ENCODE results near the gene ZNF592. TPM values are rescaled to one million over a fixed set of nuclear protein-coding genes. Genes with fewer than 3 reads are reported as not detected.
A peak's percentile ranks its signal among the peaks of the same experiment; 100 is the strongest.

ZNF592 gene
- total RNA-seq (10 to 100 TPM in 3 of 5 donors, 1 to 10 TPM in 2; 9.7 to 36.8 (median 19.0) TPM), polyA plus RNA-seq (1 to 10 TPM; 3.8 to 5.8 (median 5.0) TPM)
- long read RNA-seq, donor 1 = 0 reads
- long read RNA-seq, donor 2 = 0 reads
- long read RNA-seq, donor 3 = 0 reads
- long read RNA-seq, donor 4 = 0 reads
- long read RNA-seq, donor 5, full-length matches to known transcripts = 1 of 6 reads
- long read RNA-seq, donor 5, partial matches to known transcripts = 0 of 6 reads
- long read RNA-seq, donor 5, other reads (novel, unspliced or antisense) = 5 of 6 reads
- long read RNA-seq, donor 6, full-length matches to known transcripts = 2 of 27 reads
- long read RNA-seq, donor 6, partial matches to known transcripts = 25 of 27 reads
- long read RNA-seq, donor 6, other reads (novel, unspliced or antisense) = 0 of 27 reads
- long read RNA-seq, donor 7, full-length matches to known transcripts = 2 of 18 reads
- long read RNA-seq, donor 7, partial matches to known transcripts = 16 of 18 reads
- long read RNA-seq, donor 7, other reads (novel, unspliced or antisense) = 0 of 18 reads
- long read RNA-seq, donor 8, full-length matches to known transcripts = 1 of 1 reads
- long read RNA-seq, donor 8, partial matches to known transcripts = 0 of 1 reads
- long read RNA-seq, donor 8, other reads (novel, unspliced or antisense) = 0 of 1 reads
- long read RNA-seq, donor 9 = 0 reads
- long read RNA-seq, donor 10, full-length matches to known transcripts = 1 of 1 reads
- long read RNA-seq, donor 10, partial matches to known transcripts = 0 of 1 reads
- long read RNA-seq, donor 10, other reads (novel, unspliced or antisense) = 0 of 1 reads

DNA sequence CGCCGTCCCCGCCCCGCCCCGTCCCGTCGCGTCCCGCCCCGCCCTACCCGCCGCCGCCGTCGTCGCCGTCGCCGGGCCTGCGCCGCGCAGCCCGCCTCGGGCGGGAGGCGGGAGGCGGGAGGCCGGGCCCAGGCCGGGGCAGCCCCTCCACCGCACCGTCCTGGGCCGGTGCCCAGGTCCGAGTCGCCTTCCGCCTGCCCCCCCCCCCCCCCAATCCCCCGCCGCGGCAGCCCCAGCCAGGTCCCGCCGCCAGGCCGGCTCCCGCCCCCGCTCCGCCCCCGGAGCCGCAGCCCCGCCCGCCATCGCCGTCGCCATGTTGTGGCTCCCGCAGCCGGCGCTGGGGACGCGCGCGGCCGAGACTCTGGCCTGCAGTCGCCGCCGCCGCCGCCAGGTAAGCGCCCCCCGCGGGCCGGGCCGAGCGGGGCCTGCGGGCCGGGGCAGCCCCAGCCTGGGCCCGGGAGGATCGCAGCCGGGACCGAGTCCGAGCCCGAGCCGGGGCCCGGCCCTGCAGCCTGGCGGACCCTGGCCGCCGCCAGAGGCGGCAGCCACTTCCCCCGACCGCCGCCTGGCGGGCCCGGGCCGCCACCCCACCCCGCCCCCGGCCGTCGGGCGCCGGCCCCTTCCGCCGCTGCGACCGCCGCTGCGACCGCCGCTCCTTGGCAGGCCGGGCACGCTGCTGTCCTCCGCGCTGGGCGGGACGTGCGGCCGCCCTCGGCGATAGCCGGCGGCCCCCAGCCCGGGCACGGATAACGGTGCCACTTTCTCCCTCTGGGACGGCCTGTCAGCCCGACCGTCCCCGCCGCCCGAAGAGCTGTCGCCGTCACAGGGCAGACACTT lies at the start of gene ZNF592:
ZNF592 (plus strand) TSS at position 319 of the 837 bp plus-strand sequence. CDS start 34,084 bp downstream, outside the sequence.
- TF ChIP-seq, protein P1, sequence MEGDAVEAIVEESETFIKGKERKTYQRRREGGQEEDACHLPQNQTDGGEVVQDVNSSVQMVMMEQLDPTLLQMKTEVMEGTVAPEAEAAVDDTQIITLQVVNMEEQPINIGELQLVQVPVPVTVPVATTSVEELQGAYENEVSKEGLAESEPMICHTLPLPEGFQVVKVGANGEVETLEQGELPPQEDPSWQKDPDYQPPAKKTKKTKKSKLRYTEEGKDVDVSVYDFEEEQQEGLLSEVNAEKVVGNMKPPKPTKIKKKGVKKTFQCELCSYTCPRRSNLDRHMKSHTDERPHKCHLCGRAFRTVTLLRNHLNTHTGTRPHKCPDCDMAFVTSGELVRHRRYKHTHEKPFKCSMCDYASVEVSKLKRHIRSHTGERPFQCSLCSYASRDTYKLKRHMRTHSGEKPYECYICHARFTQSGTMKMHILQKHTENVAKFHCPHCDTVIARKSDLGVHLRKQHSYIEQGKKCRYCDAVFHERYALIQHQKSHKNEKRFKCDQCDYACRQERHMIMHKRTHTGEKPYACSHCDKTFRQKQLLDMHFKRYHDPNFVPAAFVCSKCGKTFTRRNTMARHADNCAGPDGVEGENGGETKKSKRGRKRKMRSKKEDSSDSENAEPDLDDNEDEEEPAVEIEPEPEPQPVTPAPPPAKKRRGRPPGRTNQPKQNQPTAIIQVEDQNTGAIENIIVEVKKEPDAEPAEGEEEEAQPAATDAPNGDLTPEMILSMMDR (IDR thresholded peaks at IDR 0.05) = peak in 1 of 7 experiments; percentile 76
- no peak for TF ChIP-seq EP300 (IDR thresholded peaks at IDR 0.05)
- peak in 2 of 3 donors; percentile 3 to 32 for TF ChIP-seq POLR2AphosphoS5 (IDR thresholded peaks at IDR 0.05)
- H3K27me3 ChIP-seq = no peaks in the 10 kb centered on the region
- H3K27ac ChIP-seq = peak within 1 kb of the TSS; percentile 99 to 100 (median 100)
- peak within 1 kb of the TSS; percentile 82 to 97 (median 92) for H3K4me3 ChIP-seq
- H3K9me3 ChIP-seq = no peaks in the 10 kb centered on the region
- peak; percentile 89 to 95 for DNase-seq
- 1% methylated on average over 13 to 126 of the region's 127 CpGs for WGBS, 5 donors
- H3K4me1 ChIP-seq = peaks cover 33 to 71% (median 64%) of the 10 kb centered on the region in 4 donors
- no peaks in the 10 kb centered on the region for H3K36me3 ChIP-seq
- intact Hi-C loops (cut with DNase I; ENCODE audit: low total_unique reads) = no loop called here

DNA sequence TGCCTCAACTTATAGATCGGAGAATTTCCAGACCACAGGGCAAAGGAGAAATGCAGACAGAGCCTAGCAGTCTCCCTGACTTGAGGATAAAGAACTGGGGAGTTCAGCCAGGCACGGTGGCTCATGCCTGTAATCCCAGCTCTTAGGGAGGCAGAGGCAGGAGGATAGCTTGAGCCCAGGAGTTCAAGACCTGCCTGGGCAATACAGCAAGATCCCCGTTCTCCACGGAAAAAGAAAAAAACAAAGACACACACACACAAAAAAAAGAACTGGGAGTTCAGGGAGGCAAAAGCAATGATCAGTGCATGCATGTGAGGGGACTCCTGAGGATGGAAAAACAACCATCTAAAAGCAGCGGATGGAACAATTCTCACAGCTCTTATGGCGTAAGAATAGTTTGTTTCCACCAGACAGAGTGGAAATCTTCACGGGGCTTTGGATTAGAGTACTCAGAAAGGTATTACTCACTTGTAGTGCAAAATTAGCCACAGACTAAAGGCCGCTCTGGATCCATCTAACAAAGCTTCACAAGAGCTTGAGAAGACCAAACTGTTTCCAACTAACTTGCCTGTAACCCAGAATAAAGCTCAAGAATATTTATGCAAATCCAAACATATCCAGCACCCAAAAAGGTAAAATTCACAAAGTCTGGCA lies 48.7 kb upstream of the ZNF592 start:
- H3K4me1 ChIP-seq = peaks cover 13 to 66% (median 45%) of the 10 kb centered on the region in 4 donors
- H3K36me3 ChIP-seq = no peaks in the 10 kb centered on the region
- H3K27ac ChIP-seq = no peak overlapping the region
- no peaks in the 10 kb centered on the region for H3K9me3 ChIP-seq
- no peak for TF ChIP-seq EP300 (IDR thresholded peaks at IDR 0.05)
- no peak for DNase-seq
- 85 to 92% (median 88%) methylated on average over 8 of the region's 8 CpGs for WGBS, 5 donors
- no peak overlapping the region for H3K4me3 ChIP-seq
- H3K27me3 ChIP-seq = no peaks in the 10 kb centered on the region
- intact Hi-C loops (cut with DNase I; ENCODE audit: low total_unique reads) = no loop called here

DNA sequence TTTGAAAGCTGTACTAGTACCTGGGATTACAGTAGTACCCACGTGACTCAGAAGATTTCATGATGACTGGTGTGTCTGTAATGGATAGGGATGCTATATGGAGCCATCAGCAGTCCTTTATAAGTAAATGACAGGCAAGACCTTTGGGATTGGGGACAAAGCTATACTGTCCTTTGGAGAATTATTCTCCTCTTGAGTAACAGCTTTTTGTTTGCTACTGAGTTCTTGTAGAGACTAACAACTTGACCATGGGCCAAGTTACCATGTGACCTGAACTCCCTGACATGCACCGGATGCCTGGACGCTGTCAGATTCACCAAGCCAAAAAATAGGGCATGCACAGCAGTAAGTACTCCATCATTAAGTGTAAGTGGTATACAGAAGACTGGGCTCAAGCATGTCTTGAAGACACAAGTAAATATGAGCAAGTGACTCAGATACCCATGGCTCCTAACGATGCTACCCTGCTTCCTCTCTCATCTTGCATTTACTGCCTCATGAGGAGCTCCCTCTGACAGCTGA lies 45.4 kb upstream of the ZNF592 start:
- peak overlapping the region in 2 of 5 donors; percentile 17 to 46 for H3K27ac ChIP-seq
- WGBS, 5 donors = 26 to 52% (median 35%) methylated on average over 4 of the region's 4 CpGs
- H3K36me3 ChIP-seq = no peaks in the 10 kb centered on the region
- no peak overlapping the region for H3K4me3 ChIP-seq
- intact Hi-C loops (cut with DNase I; ENCODE audit: low total_unique reads) = no loop called here
- peaks cover 13 to 68% (median 35%) of the 10 kb centered on the region in 4 donors for H3K4me1 ChIP-seq
- DNase-seq = peak; percentile 36 to 65
- peak in 1 of 3 donors; percentile 53 for TF ChIP-seq POLR2AphosphoS5 (IDR thresholded peaks at IDR 0.05)
- TF ChIP-seq, protein P1 (IDR thresholded peaks at IDR 0.05) = no peak
- no peaks in the 10 kb centered on the region for H3K9me3 ChIP-seq
- no peaks in the 10 kb centered on the region for H3K27me3 ChIP-seq

DNA sequence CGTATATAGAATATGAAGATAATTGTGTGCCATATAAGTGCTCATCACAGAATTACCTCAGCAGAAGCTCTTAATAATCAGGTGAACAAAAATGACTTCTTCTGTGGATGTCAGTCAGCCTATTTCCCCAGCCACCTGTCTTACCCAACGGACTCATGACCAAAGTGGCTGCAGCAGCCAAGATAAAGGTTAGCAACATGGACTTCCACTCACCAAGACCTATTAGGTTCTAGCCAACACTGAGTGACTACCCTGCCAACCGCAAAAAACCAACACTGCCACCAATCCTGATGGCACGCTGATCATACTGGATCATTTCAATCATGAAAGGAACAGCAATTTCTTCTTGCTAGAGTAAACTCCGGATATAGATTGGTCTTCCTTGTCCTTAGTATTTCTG lies 44.6 kb upstream of the ZNF592 start:
- no peak for DNase-seq

More for the DNA sequence above, 44.6 kb upstream of the ZNF592 start:
- Histone ChIP-seq H3K36me3 (peaks cover 0 to 4% (median 0%) of the 10 kb centered on the region in 4 donors), H3K27me3 (no peaks in the 10 kb centered on the region), H3K4me3 (no peak overlapping the region), H3K4me1 (peaks cover 13 to 62% (median 29%) of the 10 kb centered on the region in 4 donors), H3K9me3 (no peaks in the 10 kb centered on the region), H3K27ac (peak overlapping the region in 1 of 5 donors; percentile 17)
- intact Hi-C loops (cut with DNase I; ENCODE audit: low total_unique reads) = no loop called here
- WGBS, 5 donors = 89 to 95% (median 90%) methylated on average over 5 of the region's 5 CpGs
- TF ChIP-seq POLR2AphosphoS5 (IDR thresholded peaks at IDR 0.05) = no peak
- no peak for TF ChIP-seq POLR2A (IDR thresholded peaks at IDR 0.05)
- TF ChIP-seq, protein P1 (IDR thresholded peaks at IDR 0.05) = no peak
- TF ChIP-seq EP300 (IDR thresholded peaks at IDR 0.05) = no peak
